Measurements from ENCODE around the gene RASGEF1C. TPM values are rescaled to one million over a fixed set of nuclear protein-coding genes. Genes with fewer than 3 reads are reported as not detected.
A peak's percentile ranks its signal among the peaks of the same experiment; 100 is the strongest.

The RASGEF1C gene
- total and polyA plus RNA-seq, 2 of the 13 experiments (the other 11 are each of a cell fraction or from before 2014, with no cell fraction given), result not detected

DNA sequence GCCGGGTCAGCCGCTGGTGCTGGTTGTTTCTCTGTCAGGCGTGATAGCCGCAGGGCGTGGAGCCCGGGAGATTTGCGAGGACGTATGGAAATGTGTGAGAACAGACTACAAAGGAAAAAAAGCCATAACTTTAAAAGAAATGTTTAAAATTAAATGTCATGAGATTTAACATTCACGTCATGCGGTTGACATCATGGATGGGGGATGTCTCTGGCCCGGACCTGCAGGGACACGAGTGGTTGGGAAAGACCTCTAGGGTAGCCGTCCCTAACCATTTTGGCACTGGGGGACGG is 136.8 kb downstream of the RASGEF1C start (continued):
- TF ChIP-seq, protein P1, sequence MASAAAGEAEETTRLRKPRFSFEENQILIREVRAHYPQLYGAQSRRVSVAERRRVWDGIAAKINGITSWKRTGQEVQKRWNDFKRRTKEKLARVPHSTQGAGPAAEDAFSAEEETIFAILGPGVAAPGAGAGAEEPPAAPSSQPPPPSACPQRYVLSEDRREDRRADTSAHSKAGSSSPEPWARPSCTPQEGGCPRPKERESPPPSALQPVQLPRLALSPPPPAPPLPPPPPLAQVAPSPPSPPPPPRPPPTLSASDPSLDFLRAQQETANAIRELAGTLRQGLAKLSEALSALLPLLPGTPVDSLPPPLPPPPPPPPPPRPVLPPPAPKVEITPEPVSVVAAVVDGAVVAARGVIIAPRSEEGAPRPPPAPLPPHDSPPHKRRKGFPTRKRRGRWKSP (CRISPR knock-in tag; IDR thresholded peaks at IDR 0.05), result peak; percentile 88; the same call in 1 of the 2 replicates
- TF ChIP-seq, protein P2, sequence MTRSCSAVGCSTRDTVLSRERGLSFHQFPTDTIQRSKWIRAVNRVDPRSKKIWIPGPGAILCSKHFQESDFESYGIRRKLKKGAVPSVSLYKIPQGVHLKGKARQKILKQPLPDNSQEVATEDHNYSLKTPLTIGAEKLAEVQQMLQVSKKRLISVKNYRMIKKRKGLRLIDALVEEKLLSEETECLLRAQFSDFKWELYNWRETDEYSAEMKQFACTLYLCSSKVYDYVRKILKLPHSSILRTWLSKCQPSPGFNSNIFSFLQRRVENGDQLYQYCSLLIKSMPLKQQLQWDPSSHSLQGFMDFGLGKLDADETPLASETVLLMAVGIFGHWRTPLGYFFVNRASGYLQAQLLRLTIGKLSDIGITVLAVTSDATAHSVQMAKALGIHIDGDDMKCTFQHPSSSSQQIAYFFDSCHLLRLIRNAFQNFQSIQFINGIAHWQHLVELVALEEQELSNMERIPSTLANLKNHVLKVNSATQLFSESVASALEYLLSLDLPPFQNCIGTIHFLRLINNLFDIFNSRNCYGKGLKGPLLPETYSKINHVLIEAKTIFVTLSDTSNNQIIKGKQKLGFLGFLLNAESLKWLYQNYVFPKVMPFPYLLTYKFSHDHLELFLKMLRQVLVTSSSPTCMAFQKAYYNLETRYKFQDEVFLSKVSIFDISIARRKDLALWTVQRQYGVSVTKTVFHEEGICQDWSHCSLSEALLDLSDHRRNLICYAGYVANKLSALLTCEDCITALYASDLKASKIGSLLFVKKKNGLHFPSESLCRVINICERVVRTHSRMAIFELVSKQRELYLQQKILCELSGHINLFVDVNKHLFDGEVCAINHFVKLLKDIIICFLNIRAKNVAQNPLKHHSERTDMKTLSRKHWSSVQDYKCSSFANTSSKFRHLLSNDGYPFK (CRISPR knock-in tag; IDR thresholded peaks at IDR 0.05; ENCODE audit: borderline replicate concordance), result peak; percentile 67; the same call in 1 of the 2 replicates
- TF ChIP-seq ZNF282 (IDR thresholded peaks at IDR 0.05; ENCODE audit: partially characterized antibody) (no peak), GTF2F1 (IDR thresholded peaks at IDR 0.05; ENCODE audit: low read length) (0 out of 2 replicates have a peak, but pooled peaks have one; percentile 49), RXRB (CRISPR knock-in tag; IDR thresholded peaks at IDR 0.05; ENCODE audit: borderline replicate concordance) (no peak), NAIF1 (CRISPR knock-in tag; IDR thresholded peaks at IDR 0.05; ENCODE audit: borderline replicate concordance) (peak; percentile 84; the same call in 1 of the 2 replicates), ZSCAN30 (CRISPR knock-in tag; IDR thresholded peaks at IDR 0.05) (0 out of 2 replicates have a peak, but pooled peaks have one; percentile 80), ZNF501 (CRISPR knock-in tag; IDR thresholded peaks at IDR 0.05) (peak; percentile 95), MBNL3 (CRISPR knock-in tag; conservative IDR thresholded peaks at IDR 0.05) (no peak), ZNF432 (CRISPR knock-in tag; IDR thresholded peaks at IDR 0.05; ENCODE audit: borderline replicate concordance) (0 out of 2 replicates have a peak, but pooled peaks have one; percentile 88), BCL6 (CRISPR knock-in tag; IDR thresholded peaks at IDR 0.05) (no peak), MTF1 (CRISPR knock-in tag; IDR thresholded peaks at IDR 0.05) (no peak), ZBTB3 (CRISPR knock-in tag; IDR thresholded peaks at IDR 0.05; ENCODE audit: borderline replicate concordance, low read depth) (peak; percentile 54; the same call in 1 of the 2 replicates), IRF2 (CRISPR knock-in tag; IDR thresholded peaks at IDR 0.05) (no peak), FLYWCH1 (CRISPR knock-in tag; IDR thresholded peaks at IDR 0.05) (0 out of 2 replicates have a peak, but pooled peaks have one; percentile 90), ZNF567 (CRISPR knock-in tag; IDR thresholded peaks at IDR 0.05; ENCODE audit: borderline replicate concordance) (0 out of 2 replicates have a peak, but pooled peaks have one; percentile 94)
- TF ChIP-seq, protein P3, sequence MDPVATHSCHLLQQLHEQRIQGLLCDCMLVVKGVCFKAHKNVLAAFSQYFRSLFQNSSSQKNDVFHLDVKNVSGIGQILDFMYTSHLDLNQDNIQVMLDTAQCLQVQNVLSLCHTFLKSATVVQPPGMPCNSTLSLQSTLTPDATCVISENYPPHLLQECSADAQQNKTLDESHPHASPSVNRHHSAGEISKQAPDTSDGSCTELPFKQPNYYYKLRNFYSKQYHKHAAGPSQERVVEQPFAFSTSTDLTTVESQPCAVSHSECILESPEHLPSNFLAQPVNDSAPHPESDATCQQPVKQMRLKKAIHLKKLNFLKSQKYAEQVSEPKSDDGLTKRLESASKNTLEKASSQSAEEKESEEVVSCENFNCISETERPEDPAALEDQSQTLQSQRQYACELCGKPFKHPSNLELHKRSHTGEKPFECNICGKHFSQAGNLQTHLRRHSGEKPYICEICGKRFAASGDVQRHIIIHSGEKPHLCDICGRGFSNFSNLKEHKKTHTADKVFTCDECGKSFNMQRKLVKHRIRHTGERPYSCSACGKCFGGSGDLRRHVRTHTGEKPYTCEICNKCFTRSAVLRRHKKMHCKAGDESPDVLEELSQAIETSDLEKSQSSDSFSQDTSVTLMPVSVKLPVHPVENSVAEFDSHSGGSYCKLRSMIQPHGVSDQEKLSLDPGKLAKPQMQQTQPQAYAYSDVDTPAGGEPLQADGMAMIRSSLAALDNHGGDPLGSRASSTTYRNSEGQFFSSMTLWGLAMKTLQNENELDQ (CRISPR knock-in tag; IDR thresholded peaks at IDR 0.05; ENCODE audit: borderline replicate concordance), result no peak; the same call in 1 of the 2 replicates
- TF ChIP-seq, protein P4, sequence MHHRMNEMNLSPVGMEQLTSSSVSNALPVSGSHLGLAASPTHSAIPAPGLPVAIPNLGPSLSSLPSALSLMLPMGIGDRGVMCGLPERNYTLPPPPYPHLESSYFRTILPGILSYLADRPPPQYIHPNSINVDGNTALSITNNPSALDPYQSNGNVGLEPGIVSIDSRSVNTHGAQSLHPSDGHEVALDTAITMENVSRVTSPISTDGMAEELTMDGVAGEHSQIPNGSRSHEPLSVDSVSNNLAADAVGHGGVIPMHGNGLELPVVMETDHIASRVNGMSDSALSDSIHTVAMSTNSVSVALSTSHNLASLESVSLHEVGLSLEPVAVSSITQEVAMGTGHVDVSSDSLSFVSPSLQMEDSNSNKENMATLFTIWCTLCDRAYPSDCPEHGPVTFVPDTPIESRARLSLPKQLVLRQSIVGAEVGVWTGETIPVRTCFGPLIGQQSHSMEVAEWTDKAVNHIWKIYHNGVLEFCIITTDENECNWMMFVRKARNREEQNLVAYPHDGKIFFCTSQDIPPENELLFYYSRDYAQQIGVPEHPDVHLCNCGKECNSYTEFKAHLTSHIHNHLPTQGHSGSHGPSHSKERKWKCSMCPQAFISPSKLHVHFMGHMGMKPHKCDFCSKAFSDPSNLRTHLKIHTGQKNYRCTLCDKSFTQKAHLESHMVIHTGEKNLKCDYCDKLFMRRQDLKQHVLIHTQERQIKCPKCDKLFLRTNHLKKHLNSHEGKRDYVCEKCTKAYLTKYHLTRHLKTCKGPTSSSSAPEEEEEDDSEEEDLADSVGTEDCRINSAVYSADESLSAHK (CRISPR knock-in tag; IDR thresholded peaks at IDR 0.05; ENCODE audit: borderline replicate concordance), result peak; percentile 91; the same call in 1 of the 2 replicates
- TF ChIP-seq, protein P5, sequence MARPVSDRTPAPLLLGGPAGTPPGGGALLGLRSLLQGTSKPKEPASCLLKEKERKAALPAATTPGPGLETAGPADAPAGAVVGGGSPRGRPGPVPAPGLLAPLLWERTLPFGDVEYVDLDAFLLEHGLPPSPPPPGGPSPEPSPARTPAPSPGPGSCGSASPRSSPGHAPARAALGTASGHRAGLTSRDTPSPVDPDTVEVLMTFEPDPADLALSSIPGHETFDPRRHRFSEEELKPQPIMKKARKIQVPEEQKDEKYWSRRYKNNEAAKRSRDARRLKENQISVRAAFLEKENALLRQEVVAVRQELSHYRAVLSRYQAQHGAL (CRISPR knock-in tag; IDR thresholded peaks at IDR 0.05; ENCODE audit: not compliant biosample characterization), result peak; percentile 96
- TF ChIP-seq, protein P6, sequence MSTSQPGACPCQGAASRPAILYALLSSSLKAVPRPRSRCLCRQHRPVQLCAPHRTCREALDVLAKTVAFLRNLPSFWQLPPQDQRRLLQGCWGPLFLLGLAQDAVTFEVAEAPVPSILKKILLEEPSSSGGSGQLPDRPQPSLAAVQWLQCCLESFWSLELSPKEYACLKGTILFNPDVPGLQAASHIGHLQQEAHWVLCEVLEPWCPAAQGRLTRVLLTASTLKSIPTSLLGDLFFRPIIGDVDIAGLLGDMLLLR (CRISPR knock-in tag; IDR thresholded peaks at IDR 0.05), result no peak
